ENCODE data around the gene KRTAP12-3.
A peak's percentile ranks its signal among the peaks of the same experiment; 100 is the strongest.
"Not testable (repeated sequence)": the region's sequence is repeated elsewhere in the genome, so short reads cannot be mapped to it uniquely, and the experiment has no call there.

The KRTAP12-3 gene

GRCh38 chr21:44684483-44684882 is 26.8 kb downstream of the KRTAP12-3 start:
- intact Hi-C loops (cut with DNase I; ENCODE audit: low total_unique reads), result no loop called here
- H3K27ac ChIP-seq, result no peak overlapping the region
- TF ChIP-seq CTCF (IDR thresholded peaks at IDR 0.05), result no peak
- peaks cover 0 to 29% of the 10 kb centered on the region in 2 donors for H3K27me3 ChIP-seq
- no peak overlapping the region for H3K4me3 ChIP-seq
- H3K9me3 ChIP-seq, result no peaks in the 10 kb centered on the region
- H3K36me3 ChIP-seq, result no peaks in the 10 kb centered on the region
- no peak for DNase-seq
- no peaks in the 10 kb centered on the region for H3K4me1 ChIP-seq

- H3K36me3 ChIP-seq; H3K9me3 ChIP-seq; H3K4me3 ChIP-seq; intact Hi-C loops (cut with DNase I; ENCODE audit: low total_unique reads); H3K27ac ChIP-seq; H3K4me1 ChIP-seq: not testable (repeated sequence)
- peak in 1 of 2 donors; percentile 31 for DNase-seq
- peaks cover 0 to 29% of the 10 kb centered on the region in 2 donors for H3K27me3 ChIP-seq
These were observed 27.3 kb downstream of the KRTAP12-3 start for GRCh38 chr21:44685050-44685449.

GRCh38 chr21:44686000-44686781 is 28.5 kb downstream of the KRTAP12-3 start:
- Histone ChIP-seq H3K4me3 (no peak overlapping the region), H3K4me1 (no peaks in the 10 kb centered on the region), H3K36me3 (no peaks in the 10 kb centered on the region), H3K9me3 (no peaks in the 10 kb centered on the region), H3K27ac (no peak overlapping the region), H3K27me3 (peaks cover 0 to 29% of the 10 kb centered on the region in 2 donors)
- peak in 1 of 2 donors; percentile 40 for DNase-seq
- intact Hi-C loops (cut with DNase I; ENCODE audit: low total_unique reads), result no loop called here
- TF ChIP-seq CTCF (IDR thresholded peaks at IDR 0.05), result no peak

GRCh38 chr21:44686843-44687561 is 29.3 kb downstream of the KRTAP12-3 start:
- Histone ChIP-seq H3K4me1 (no peaks in the 10 kb centered on the region), H3K36me3 (no peaks in the 10 kb centered on the region), H3K4me3 (no peak overlapping the region), H3K9me3 (peaks cover 0 to under 1% (median 0%) of the 10 kb centered on the region in 3 donors), H3K27me3 (peaks cover 0 to 29% of the 10 kb centered on the region in 2 donors), H3K27ac (no peak overlapping the region)
- peak in 1 of 2 donors; percentile 50 for DNase-seq
- intact Hi-C loops (cut with DNase I; ENCODE audit: low total_unique reads), result no loop called here
- no peak for TF ChIP-seq CTCF (IDR thresholded peaks at IDR 0.05)

- DNase-seq, result no peak
- peaks cover 0 to 7% (median 2%) of the 10 kb centered on the region in 3 donors for H3K9me3 ChIP-seq
- peaks cover 0 to 29% of the 10 kb centered on the region in 2 donors for H3K27me3 ChIP-seq
- intact Hi-C loops (cut with DNase I; ENCODE audit: low total_unique reads), result no loop called here
- no peak overlapping the region for H3K27ac ChIP-seq
- no peaks in the 10 kb centered on the region for H3K4me1 ChIP-seq
- H3K4me3 ChIP-seq, result no peak overlapping the region
- TF ChIP-seq CTCF (IDR thresholded peaks at IDR 0.05), result no peak
- H3K36me3 ChIP-seq, result no peaks in the 10 kb centered on the region
These were observed 29.9 kb downstream of the KRTAP12-3 start for GRCh38 chr21:44687671-44688070.

- H3K9me3 ChIP-seq, result peaks cover 0 to 16% (median 6%) of the 10 kb centered on the region in 3 donors
- H3K4me3 ChIP-seq; DNase-seq; intact Hi-C loops (cut with DNase I; ENCODE audit: low total_unique reads); H3K27ac ChIP-seq; H3K4me1 ChIP-seq; H3K36me3 ChIP-seq: not testable (repeated sequence)
- peaks cover 0 to 31% of the 10 kb centered on the region in 2 donors for H3K27me3 ChIP-seq
These were observed 32.0 kb downstream of the KRTAP12-3 start for GRCh38 chr21:44689740-44690139.

All from tibial artery (tissue), 4 donors.